NCI-H128 (cell line): ENCODE data around the gene DNAJC16.
"Not testable (repeated sequence)": the region's sequence is repeated elsewhere in the genome, so short reads cannot be mapped to it uniquely, and the experiment has no call there.

Experiments
- DNase-seq: peaks from one replicate; lab custom pipeline; 2025; ENCODE audit not compliant: unreplicated experiment; lab: John Stamatoyannopoulos, UW

The DNAJC16 gene

GRCh38 chr1:15578921-15579682 lies 52.5 kb downstream of the DNAJC16 start:
- no peak for DNase-seq

DNA sequence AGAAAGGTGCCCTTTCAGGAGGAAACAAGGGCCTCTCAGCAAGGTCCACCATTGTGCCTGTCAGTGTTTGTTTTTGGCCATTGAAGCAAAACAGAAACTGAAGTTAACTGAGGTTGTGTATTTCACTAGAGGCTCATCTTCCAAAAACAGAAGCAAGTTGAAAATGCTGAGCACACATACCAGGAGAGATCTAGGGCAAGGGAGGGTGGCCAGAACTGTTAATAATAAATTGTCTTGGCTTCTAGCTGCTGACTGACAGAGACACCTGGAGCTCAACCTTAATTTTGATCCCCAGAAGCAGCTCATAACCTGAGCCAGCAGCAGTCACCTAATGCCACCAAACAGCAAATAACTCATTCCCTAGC lies 53.0 kb downstream of the DNAJC16 start:
- no peak for DNase-seq

- no peak for DNase-seq
Measured at GRCh38 chr1:15583016-15583706, 56.5 kb downstream of the DNAJC16 start.

DNA sequence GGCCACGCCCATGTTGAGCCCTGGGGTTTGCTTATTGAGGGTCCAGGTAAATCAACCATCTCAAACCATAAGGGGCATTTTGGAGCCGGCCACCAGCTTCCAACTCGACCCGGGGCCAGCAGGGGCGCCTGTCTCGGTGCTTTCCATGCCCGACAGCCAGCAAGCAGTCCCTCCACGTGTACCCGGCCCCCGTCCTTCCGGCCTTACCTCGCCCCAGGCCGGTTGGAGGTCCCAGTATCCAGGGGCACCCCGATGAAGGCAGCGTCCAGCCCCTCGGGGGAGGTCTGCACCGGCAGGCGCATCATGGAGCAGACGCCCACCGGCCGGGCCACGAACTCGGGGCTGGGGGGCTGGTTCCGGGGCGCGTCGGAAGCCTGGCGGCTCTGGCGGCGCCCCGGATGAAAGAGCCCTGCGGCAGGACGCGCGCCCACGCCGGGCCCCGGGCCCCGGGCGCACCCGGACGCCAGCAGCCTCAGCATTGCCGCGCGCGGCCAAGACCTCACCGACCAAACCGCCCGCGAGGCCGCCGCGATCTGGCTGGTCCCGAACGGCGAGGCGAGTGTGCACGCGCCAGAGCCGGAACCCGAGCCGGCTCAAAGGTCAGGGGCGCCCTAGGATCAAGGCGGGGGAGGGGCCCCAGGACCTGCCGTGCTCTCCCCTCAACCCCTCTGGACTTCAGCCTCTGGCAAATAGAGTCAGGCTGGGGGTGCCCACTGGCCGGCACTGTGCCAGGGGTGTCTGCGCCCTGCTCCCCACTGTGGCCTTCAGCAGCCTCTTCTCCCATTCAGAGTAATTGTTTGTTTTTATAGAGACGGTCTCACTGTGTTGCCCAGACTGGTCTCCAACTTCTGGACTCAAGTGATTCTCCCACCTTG lies 58.1 kb downstream of the DNAJC16 start, which contains the start of gene AGMAT:
AGMAT (minus strand) TSS at position 563 of the 875 bp plus-strand sequence; CDS start at position 479, 84 bp downstream.
- no peak for DNase-seq

DNA sequence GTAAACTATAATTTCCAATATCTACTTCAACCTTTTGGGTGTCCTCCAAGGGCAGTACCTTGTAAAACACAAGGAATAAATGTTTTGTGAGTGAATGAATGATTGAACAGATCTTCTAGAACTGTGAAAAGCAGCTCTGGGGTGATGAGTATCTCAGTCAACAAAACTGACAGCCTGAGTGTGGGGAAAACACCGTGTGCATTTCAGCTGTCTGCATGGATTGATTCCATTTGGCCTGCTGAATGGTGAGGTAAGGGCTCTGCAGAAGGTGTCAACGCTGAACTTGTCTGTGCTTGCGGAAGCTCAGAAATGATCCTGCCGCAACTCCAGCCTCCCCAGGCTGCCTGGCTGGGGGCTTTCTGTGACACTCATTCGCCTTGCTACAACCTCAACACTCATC lies 65.6 kb downstream of the DNAJC16 start:
- DNase-seq, result no peak

DNA sequence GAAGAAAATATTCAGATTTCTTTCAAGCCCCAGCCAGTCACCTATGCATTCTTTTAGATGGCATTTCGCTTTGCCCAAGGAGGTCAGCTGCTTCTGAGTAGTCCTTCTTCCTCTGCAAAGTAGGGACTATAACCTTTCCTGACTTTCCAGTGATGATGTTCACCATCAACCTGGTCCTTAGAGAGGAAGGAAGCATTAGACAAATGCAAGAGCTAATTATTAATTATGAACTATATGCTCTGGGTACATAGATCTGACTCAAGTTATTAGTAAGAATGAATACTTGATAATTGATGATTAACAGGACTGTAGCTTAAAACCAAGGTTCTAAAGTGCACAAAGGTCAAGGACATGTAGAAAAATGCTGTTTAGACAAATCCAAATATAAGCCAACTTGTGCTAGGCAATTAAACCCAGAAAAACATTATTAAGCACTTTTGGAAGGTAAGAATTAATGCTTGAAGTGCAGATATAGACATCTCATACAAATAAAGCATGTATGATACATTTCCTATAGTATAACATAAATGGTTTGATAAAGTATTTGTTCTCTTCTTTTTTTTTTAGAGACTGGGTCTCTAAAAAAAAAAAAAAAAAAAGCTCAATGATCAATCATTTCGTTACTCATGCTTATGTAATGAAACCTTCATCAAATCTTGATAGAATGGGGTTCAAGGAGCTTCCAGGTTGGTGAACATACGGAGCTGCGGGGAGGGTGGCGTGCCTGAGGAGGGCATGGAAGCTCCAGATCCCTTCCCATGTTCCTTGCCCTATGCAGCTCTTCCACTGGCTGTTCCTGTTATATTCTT lies 69.4 kb downstream of the DNAJC16 start:
- no peak for DNase-seq

DNA sequence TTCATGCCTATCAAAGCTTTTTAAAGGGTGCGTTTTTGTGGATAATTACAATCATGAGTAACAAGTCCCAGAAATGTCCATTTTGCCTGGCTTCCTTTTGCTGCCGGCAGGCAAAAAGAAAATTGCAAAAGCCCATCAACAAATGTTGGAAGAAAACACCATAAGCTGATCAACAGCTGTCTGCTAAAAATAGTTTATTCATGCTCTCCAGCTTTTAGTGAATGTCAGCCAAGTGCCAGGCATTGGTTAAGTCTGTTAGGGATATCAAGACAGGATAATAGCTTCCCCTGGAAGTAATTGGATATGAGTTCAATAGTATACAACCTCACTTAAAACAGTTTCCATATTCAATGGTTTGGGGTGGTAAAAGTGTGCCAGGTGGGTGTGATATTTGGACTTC lies 71.8 kb downstream of the DNAJC16 start:
- DNase-seq, result no peak

GRCh38 chr1:15603050-15603965 lies 76.7 kb downstream of the DNAJC16 start:
- peak; percentile 98 for DNase-seq

DNA sequence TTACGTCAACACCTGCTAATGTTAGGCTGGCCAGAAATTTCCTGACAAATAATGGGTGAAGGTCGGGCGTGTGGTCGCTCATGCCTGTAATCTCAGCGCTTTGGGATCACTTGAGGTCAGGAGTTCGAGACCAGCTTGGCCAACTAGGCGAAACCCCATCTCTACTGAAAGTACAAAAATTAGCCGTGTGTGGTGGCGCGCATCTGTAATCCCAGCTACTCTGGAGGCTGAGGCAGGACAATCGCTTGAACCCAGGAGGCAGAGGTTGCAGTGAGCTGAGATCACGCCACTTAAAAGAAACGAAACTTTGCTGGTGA lies 77.3 kb downstream of the DNAJC16 start:
- DNase-seq, result not testable (repeated sequence)

DNA sequence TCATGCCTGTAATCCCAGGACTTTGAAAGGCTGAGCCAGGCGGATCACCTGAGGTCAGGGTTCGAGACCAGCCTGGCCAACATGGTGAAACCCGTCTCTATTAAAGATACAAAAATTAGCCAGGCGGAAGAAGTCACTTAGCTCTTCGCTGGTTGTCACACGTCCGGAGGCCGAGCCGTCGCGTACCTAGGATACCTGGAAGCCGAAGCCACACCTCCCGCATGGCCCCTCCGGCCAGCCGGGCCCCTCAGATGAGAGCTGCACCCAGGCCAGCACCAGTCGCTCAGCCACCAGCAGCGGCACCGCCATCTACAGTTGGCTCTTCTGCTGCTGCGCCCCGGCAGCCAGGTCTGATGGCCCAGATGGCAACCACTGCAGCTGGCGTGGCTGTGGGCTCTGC lies 77.8 kb downstream of the DNAJC16 start:
- not testable (repeated sequence) for DNase-seq

DNA sequence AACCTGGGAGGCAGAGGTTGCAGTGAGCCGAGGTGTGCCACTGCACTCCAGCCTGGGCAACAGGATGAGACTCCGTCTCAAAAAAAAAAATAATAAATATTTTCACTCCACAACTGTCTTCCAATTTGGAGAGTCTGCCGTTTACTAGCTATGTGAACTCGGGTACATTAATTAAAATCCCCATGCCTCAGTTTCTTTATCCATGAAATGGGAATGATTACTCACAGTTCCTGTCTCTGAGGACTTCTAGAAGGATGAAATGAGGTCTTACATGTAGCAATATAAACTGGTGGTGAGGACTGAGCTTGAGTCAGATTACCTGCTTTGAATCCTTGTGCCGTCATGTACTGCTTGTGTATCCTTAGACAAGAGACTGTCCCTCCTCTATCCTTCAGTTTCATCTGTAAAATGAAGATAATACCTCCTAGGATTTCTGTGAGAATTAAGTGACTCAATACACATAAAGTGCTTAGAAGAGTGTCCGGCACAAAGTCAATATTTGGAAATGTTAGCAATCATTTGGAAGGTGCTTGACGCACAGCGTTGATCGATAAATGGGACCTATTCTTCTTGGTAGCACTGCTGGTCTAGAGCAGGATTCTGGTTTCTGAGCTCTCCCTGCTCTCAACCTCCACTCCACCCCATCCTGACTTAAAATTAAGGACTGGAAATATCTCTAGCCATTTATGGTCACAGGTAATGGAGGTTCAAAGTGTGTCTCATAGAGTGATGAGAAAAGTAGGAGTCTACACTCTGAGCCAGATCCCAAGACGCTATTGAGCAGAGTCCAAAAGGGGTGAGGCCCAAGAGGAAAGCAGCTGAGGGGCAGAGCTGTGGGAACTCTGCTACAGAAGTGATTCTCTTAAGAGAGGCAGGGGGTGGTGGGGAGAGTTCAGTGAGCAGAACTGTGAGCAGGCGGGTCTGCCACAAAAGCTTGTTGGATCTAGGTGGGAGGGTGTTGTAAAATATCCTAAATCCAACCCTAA lies 79.0 kb downstream of the DNAJC16 start:
- no peak for DNase-seq

DNA sequence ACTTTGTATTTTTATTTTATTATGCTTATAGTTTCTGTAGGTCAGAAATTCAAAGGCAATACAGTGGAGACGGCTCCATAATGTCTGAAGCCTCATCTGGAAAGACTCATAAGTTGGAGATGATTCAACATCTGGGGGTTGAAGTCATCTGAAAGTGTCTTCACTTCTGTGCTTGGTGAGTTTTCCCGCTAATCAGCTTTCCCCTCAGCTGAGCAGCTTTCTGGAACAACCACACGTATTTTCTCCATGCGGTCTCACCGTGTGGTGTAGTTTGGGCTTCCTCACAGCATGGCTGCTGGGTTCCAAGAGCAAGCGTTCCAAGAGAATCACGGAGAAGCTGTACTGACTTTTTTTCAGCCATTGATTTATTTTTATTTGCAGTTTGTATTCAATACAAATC lies 83.0 kb downstream of the DNAJC16 start:
- DNase-seq, result no peak

- no peak for DNase-seq
Measured at GRCh38 chr1:15610167-15610566, 83.5 kb downstream of the DNAJC16 start.

DNA sequence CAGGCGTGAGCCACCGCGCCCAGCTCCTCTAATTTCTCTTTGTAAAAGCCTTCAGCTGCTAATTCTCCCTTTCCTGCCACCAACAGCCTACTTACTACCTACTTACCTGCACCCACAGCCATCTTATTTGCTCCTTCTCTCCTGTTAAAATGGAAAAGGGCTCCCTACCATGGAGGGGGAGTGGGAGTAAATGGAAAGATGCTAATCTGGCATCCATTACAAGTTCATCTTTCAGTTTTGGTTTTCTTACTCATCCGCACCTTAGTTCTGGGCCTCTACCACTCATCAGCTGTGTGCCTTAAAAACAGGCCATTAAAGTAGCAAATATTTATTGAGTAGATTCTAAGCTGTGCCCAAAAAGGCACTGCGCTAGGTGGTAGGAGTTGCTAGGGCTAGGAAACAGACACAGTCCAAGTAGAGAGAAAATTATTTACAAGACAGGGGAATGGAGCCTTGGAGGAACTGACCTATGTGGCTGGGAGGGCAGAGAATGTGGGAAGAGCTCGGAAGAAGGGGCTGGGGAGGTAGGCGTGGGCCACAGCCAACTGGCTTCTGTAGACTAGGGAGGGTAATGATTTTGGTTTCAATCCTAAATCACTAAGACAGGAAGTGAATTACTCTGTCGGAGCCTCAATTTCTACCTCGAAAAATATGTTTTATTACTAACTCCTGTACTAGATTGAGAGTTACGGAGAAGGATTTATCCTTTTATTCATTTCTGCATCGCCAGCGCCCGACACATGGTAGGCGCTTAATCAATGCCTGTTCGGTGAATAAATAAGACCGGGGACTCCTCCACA lies 89.9 kb downstream of the DNAJC16 start:
- DNase-seq, result no peak

DNA sequence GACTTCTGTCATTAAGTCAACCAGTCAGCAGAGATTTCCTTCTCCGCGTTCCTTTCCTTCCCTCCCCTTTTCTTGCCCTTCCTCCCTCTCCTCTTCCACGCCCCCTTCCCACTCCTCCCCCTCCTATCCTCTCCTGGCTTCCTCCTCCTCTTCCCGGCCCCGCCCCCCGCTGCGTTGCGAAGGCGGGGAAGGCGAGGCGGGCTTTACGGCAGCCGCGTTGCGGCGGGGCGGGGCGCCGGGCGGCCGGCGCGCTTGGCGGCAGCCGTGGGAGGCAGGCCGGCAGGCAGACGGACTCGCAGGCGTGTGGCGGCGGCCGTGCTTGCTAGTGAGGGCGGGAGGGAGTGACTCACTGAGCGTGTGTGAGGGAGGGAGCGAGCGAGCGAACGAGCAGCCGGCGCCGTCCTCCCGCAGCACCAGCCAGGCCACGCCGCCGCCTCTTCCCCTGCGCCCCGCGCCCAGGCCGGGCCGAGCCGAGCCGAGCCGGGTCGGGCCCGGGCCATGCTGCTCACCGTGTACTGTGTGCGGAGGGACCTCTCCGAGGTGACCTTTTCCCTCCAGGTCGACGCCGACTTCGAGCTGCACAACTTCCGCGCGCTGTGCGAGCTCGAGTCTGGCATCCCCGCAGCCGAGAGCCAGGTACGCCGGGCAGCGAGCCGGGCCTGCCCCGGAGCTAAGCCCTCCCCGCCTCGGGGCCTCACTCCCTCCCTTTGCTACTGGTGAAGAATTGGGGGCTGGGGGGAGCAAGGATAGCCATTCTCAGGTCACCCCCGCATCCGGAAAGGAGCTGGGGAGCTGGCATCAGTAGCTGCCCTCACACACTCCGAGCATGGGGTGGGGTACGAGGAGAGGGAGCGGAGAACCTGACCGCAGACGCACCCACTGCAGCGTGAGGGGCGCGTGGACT lies 90.8 kb downstream of the DNAJC16 start, which contains the start of gene DDI2:
DDI2 (plus strand) TSS at position 286 of the 904 bp plus-strand sequence; CDS start at position 499, 213 bp downstream.
- peak; percentile 95 for DNase-seq

DNA sequence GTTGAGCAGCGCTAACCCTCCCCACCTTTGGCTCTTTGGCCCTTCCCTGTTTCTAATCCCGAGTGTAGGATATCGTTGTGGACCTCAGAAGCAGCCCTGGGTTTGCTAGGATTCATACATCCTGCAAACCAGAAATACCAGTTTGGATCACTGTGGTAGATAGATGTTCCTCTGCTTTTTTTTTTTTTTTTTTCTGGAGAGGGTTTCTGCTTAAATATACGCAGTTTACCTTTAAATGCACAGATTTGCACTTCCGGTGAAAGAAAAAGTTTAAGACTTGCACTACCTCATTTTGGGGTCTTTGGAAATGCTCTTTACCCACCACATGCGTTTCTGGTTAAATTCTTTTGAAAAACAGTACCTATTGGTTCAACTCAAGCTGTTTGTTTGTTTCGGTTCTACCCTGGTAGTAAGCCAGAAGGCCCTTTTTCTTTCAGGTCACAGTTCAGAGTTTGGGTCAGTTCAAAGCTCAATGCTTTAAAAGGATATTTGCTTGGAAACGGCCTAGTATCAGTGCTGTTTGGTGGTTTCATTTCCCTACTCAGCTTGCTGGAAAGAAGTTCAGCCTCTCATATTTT lies 91.5 kb downstream of the DNAJC16 start:
- peak; percentile 19 for DNase-seq
